ENCODE measurements around the gene NDUFA7. TPM values are rescaled to one million over a fixed set of nuclear protein-coding genes. Genes with fewer than 3 reads are reported as not detected.
A peak's percentile ranks its signal among the peaks of the same experiment; 100 is the strongest.

The NDUFA7 gene
- total and polyA plus RNA-seq, 2 of the 13 experiments (the other 11 are each of a cell fraction or from before 2014, with no cell fraction given): 64.5 to 71.5 TPM

DNA sequence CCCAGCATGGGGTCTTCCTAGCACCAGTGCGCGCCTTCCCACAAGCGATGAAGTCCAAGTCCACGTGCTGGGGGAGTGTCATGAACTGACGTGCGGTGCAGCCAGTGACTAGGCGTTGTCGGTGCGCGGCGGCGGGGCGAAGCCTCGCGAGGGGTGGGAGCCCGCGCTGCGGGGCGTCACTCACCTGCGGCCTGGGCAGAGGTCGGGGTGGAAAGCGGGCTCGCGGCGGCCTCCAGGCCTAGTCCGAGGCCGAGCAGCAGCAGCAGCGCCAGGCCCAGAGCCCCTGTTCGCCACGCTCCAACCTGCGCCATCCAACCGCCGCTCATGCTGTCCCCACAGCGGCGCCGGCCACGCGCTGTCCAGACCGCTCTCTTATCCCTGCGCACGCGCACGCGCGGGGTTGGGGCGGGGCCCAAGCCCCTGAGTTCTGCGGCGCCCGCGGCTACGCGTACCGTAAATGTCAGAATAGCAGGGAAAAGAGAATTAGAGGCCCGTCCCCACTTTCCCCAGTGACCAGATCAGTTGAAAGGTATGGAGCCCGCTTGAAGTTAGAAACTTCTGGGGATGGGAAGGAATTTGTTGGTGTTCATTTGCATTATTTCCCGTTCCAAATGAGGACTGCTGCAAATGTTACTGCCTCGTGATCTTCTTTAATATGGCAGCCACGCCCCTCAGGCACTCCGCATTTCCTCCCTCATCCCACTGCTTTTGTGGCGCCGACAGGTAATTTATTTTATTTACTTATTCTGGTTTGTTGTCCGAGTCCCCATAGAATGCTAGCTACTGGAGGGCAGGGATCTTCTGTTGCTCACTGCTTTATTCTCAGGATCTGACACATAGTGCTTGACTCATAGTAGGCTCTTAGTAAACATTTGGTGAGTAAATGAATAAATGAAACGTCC lies 13.0 kb downstream of the NDUFA7 start, which contains the start of gene CD320 (continued):
- TF ChIP-seq FOXO1 (CRISPR knock-in tag; IDR thresholded peaks at IDR 0.05) (peak; percentile 23; the same call in 1 of the 2 replicates), HDAC6 (IDR thresholded peaks at IDR 0.05; ENCODE audit: low read depth, low read length) (no peak), ZNF510 (CRISPR knock-in tag; IDR thresholded peaks at IDR 0.05; ENCODE audit: low read depth) (peak; percentile 76; the same call in 1 of the 2 replicates), ZBTB1 (CRISPR knock-in tag; IDR thresholded peaks at IDR 0.05; ENCODE audit: borderline replicate concordance) (no peak), ZNF264 (CRISPR knock-in tag; IDR thresholded peaks at IDR 0.05) (peak; percentile 74; the same call in 1 of the 2 replicates), SMAD3 (CRISPR knock-in tag; IDR thresholded peaks at IDR 0.05) (no peak), ZNF687 (CRISPR knock-in tag; IDR thresholded peaks at IDR 0.05) (peak; percentile 100), TARDBP (CRISPR knock-in tag; IDR thresholded peaks at IDR 0.05) (peak; percentile 85)

All from HepG2 (cell line).